CD4-positive, alpha-beta T cell treated with Interferon alpha-2 for 1 hour (primary cell): ENCODE measurements around the gene GPR50.
A peak's percentile ranks its signal among the peaks of the same experiment; 100 is the strongest.

ENCODE experiments used
- DNase-seq, 2 donors: peaks; one replicate each; pipeline ENCODE4 v3.0.0-alpha.2; 2020 to 2022

GPR50 gene

GRCh38 chrX:151176231-151176750 lies at the start of gene GPR50:
GPR50 (plus strand) TSS chrX:151176584; CDS start chrX:151176722, 138 bp downstream.
- DNase-seq: no peak

GRCh38 chrX:151132531-151132930 lies 43.9 kb upstream of the GPR50 start:
- no peak for DNase-seq

GRCh38 chrX:151151665-151152267 lies 24.6 kb upstream of the GPR50 start:
- DNase-seq: peak in 1 of 2 donors; percentile 48

GRCh38 chrX:151153086-151153485 lies 23.3 kb upstream of the GPR50 start:
- no peak for DNase-seq

- DNase-seq: no peak
These were observed 22.7 kb upstream of the GPR50 start for GRCh38 chrX:151153667-151154066.

GRCh38 chrX:151155234-151155633 lies 21.1 kb upstream of the GPR50 start:
- DNase-seq: no peak

- no peak for DNase-seq
These were observed 14.7 kb upstream of the GPR50 start for GRCh38 chrX:151161690-151162089.

- DNase-seq: no peak
These were observed 8.5 kb upstream of the GPR50 start for GRCh38 chrX:151167791-151168345.

- no peak for DNase-seq
These were observed 6.6 kb upstream of the GPR50 start for GRCh38 chrX:151169783-151170182.

GRCh38 chrX:151174581-151175282 lies 1.7 kb upstream of the GPR50 start:
- DNase-seq: no peak

- DNase-seq: no peak
These were observed 911 bp upstream of the GPR50 start for GRCh38 chrX:151175283-151176062.

GRCh38 chrX:151177141-151178027 lies 1.0 kb downstream of the GPR50 start:
- DNase-seq: no peak

- DNase-seq: no peak
These were observed 2.4 kb downstream of the GPR50 start for GRCh38 chrX:151178746-151179145.

GRCh38 chrX:151180400-151180799 lies 4.0 kb downstream of the GPR50 start:
- no peak for DNase-seq

GRCh38 chrX:151181088-151181487 lies 4.7 kb downstream of the GPR50 start:
- DNase-seq: no peak

- no peak for DNase-seq
These were observed 6.9 kb downstream of the GPR50 start for GRCh38 chrX:151183233-151183753.

- DNase-seq: no peak
These were observed 7.7 kb downstream of the GPR50 start for GRCh38 chrX:151183912-151184565.

GRCh38 chrX:151184705-151185104 lies 8.3 kb downstream of the GPR50 start:
- no peak for DNase-seq

- DNase-seq: no peak
These were observed 30.5 kb downstream of the GPR50 start for GRCh38 chrX:151206871-151207270.

GRCh38 chrX:151225843-151226242 lies 49.5 kb downstream of the GPR50 start:
- DNase-seq: no peak

GRCh38 chrX:151226941-151227340 lies 50.6 kb downstream of the GPR50 start:
- DNase-seq: no peak
